Colonic mucosa (tissue), 4 donors: ENCODE results near the gene CLDN15. TPM values are rescaled to one million over a fixed set of nuclear protein-coding genes. Genes with fewer than 3 reads are reported as not detected.
"Not testable (repeated sequence)": the region's sequence is repeated elsewhere in the genome, so short reads cannot be mapped to it uniquely, and the experiment has no call there.

Source experiments
- DNase-seq: peaks from one replicate; pipeline ENCODE4 v3.0.0-alpha.2; 2020
- H3K27ac ChIP-seq: fragments of 200-600 bp; one replicate; pipeline ENCODE4 v1.8.0; 2021
- H3K27me3 ChIP-seq: fragments of 200-600 bp; one replicate; pipeline ENCODE4 v1.8.0; 2021
- H3K36me3 ChIP-seq: fragments of 200-600 bp; one replicate; pipeline ENCODE4 v1.8.0; 2021
- H3K4me1 ChIP-seq: fragments of 200-600 bp; one replicate; pipeline ENCODE4 v1.8.0; 2021; ENCODE audit warnings: mild to moderate bottlenecking
- H3K4me3 ChIP-seq: fragments of 200-600 bp; one replicate; pipeline ENCODE4 v1.8.0; 2021
- H3K9ac ChIP-seq, 2 donors: one replicate each; pipeline ENCODE4 v1.7.0; 2013; ENCODE audit warnings: control low read depth in 2 of 2, low read depth in 2 of 2, low read length in 2 of 2
- H3K9me3 ChIP-seq: fragments of 200-600 bp; one replicate; pipeline ENCODE4 v1.8.0; 2021
- intact Hi-C: fragments of 100-400 bp; cut with DNase I; formaldehyde crosslinking; loops from one replicate; pipeline ENCODE4 v1.14.1; 2022
- total RNA-seq, 2 donors: library from RNA; stranded (reverse); fragmentation: NEBNext Ultra II Directional in 1 of 2; extraction: Animal tissue kit (Norgen Biotek cat#: 25700) in 1 of 2; gene quantifications; one replicate each; pipeline ENCODE4 v1.2.1, GENCODE V29; 2021
- TF ChIP-seq, protein P1 (sequence below): fragments of 200-600 bp; IDR thresholded peaks from one replicate; pipeline ENCODE4 v1.8.0; 2022; ENCODE audit warnings: antibody characterized with exemption, mild to moderate bottlenecking
- donor health status: healthy.
- donor health status: DM: no; HTN: no; CAD: no.
- donor health status: DM: no; HTN: no; CAD: no.

The CLDN15 gene
- total RNA-seq, 2 donors from 2014 or later = 32.2 to 49.5 TPM

DNA sequence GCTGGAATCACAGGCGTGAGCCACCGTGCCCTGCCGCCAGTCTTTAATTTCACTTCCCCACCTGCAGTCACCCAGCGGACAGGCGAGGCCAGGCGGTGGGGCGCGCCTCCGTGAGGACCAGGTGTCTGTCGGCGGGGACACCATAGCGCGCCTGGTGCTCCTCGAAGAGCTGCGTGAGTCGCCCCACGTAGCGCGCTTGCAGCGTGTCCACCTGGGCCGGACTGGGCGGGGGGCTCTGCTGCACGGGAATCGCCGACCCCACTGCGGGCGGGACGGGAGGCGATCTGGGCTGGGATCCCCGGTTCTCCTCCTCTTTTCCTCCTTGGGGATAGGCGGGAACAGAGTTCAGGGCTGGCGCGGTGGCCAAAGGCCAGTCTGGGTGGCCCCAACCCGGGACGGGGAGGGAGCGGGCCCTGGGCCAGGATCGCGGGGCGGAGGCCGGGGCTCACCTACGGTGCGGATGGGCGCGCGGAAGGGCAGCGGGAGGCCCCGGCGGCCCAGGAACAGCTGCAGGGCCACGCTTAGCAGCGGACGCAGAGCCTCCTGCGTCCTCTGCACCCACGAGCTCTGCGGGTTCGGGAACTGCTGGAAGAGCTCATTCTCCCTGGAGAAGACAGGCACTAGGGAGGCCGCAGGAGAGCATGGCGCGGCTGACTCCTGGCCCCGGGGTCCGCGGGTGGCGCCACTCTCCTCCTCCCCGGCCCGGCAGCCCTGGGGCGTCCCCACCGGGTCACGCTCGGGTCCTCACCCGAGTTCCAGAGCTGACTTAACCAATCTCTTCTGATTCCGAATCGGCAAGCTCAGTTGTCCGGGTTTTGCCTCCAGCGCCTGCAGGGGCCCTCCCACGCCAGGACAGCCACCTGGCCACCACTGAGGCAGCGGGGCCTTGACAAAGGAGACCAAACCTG is 35.7 kb downstream of the CLDN15 start:
- peak overlapping the region; percentile 28 for H3K4me3 ChIP-seq
- H3K27me3 ChIP-seq = peaks cover 8% of the 10 kb centered on the region
- TF ChIP-seq, protein P1, sequence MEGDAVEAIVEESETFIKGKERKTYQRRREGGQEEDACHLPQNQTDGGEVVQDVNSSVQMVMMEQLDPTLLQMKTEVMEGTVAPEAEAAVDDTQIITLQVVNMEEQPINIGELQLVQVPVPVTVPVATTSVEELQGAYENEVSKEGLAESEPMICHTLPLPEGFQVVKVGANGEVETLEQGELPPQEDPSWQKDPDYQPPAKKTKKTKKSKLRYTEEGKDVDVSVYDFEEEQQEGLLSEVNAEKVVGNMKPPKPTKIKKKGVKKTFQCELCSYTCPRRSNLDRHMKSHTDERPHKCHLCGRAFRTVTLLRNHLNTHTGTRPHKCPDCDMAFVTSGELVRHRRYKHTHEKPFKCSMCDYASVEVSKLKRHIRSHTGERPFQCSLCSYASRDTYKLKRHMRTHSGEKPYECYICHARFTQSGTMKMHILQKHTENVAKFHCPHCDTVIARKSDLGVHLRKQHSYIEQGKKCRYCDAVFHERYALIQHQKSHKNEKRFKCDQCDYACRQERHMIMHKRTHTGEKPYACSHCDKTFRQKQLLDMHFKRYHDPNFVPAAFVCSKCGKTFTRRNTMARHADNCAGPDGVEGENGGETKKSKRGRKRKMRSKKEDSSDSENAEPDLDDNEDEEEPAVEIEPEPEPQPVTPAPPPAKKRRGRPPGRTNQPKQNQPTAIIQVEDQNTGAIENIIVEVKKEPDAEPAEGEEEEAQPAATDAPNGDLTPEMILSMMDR = no peak
- no peaks in the 10 kb centered on the region for H3K36me3 ChIP-seq
- H3K9me3 ChIP-seq = no peaks in the 10 kb centered on the region
- DNase-seq = peak; percentile 86
- intact Hi-C loops = no loop called here
- peak overlapping the region; percentile 78 for H3K27ac ChIP-seq
- peak overlapping the region; percentile 58 to 73 for H3K9ac ChIP-seq
- no peaks in the 10 kb centered on the region for H3K4me1 ChIP-seq

DNA sequence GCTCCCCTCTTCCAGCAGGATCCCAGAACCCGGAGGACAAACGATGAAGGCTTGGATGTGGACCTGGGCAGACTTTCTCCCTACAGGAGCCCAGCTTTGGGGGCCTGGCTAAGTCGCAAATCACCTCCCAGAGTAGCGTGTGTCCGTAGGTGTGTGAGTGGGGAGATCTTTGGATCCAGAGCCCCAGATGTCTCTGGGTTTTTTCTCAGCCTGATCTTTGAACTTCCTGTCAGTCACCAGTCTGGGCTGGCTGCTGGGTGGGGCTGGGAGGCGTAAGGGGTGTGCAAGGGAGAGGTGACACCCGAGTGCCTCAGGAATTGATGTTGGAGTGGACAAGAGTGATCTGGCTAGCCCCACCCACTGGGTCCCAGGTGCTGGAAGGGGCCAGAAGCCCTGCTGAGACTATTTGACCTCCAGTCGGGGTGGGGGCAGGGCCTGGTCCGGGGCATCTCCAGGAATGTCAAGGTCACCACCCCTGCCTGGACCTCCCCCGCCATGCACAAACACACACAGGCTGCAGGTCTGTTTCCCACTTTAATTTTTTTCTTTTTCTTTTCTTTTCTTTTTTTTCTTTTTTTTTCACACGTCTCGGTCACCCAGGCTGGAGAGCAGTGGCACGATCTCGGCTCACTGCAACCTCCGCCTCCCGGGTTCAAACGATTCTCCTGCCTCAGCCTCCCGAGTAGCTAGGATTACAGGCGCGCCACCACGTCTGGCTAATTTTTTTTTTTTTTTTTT is 36.6 kb downstream of the CLDN15 start, which contains the start of gene MOGAT3:
Gene MOGAT3, minus strand, starts transcription at position 175 of the 738 bp plus-strand sequence. CDS start 182 bp downstream, outside the sequence.
- peak; percentile 95 for DNase-seq
- no peaks in the 10 kb centered on the region for H3K9me3 ChIP-seq
- intact Hi-C loops = no loop called here
- peaks cover 8% of the 10 kb centered on the region for H3K27me3 ChIP-seq
- no peaks in the 10 kb centered on the region for H3K4me1 ChIP-seq
- H3K36me3 ChIP-seq = no peaks in the 10 kb centered on the region
- TF ChIP-seq, protein P1 = no peak
- H3K9ac ChIP-seq = peak within 1 kb of the TSS; percentile 73 to 78
- H3K4me3 ChIP-seq = peak within 1 kb of the TSS; percentile 32
- peak within 1 kb of the TSS; percentile 78 for H3K27ac ChIP-seq

DNA sequence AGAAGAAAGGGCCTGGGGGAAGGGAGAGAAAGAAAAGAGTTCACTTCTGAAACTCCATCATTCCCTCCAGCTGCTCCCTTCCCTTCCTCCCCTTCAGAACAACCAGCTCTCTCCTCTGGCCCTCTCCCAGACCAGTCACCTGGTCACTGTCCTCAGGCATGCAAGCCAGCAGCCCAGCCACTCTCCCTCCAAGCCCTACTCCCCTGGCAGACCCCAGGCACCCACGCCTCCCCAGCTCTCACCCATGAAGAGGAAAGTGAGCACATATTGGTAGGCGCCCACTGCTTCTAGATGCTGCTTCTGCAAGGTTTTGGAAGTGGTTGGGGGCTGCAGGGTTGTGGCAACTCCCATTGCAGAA is 37.1 kb downstream of the CLDN15 start:
- H3K27ac ChIP-seq = peak overlapping the region; percentile 66
- H3K4me1 ChIP-seq = no peaks in the 10 kb centered on the region
- H3K27me3 ChIP-seq = peaks cover 8% of the 10 kb centered on the region
- H3K9ac ChIP-seq = peak overlapping the region; percentile 48 to 78
- intact Hi-C loops = no loop called here
- no peaks in the 10 kb centered on the region for H3K9me3 ChIP-seq
- H3K4me3 ChIP-seq = peak overlapping the region; percentile 32
- no peaks in the 10 kb centered on the region for H3K36me3 ChIP-seq
- DNase-seq = no peak
- TF ChIP-seq, protein P1 = no peak

DNA sequence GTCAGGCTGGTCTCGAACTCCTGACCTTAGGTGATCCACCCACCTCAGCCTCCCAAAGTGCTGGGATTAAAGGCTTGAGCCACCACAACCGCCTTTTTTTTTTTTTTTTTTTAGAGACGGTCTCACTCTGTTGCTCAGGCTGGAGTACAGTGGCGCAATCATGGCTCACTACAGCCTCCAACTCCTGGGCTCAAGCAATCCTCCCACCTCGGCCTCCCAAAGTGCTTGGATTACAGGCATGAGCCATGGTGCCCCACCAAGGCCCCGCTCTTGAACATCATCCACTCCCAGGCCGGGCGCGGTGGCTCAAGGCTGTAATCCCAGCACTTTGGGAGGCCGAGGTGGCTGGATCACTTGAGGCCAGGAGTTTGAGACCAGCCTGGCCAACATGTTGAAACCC is 38.1 kb downstream of the CLDN15 start:
- intact Hi-C loops, DNase-seq, H3K27me3 ChIP-seq, H3K9me3 ChIP-seq, H3K4me3 ChIP-seq, H3K9ac ChIP-seq, H3K4me1 ChIP-seq, H3K27ac ChIP-seq, H3K36me3 ChIP-seq: not testable (repeated sequence)

DNA sequence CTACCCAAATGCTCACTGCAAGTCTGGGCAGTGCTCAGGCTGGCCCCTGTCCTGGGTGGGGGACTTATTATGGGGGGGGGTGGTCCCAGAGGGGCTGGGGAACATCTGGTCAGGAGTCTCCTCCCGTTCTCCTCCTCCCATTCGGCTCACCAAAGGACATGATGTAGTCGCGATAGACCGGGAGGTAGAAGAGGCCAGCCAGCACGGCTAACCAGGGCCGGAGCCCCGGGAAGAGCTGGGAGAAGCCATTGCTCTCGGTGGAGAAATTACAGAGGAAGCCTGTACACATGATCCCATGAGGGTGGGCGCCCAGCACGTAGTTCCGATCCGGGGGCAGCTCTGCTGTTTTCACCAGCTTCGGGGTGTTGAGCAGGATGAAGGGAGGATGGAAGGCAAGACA is 39.1 kb downstream of the CLDN15 start:
- Histone ChIP-seq H3K9ac (no peak overlapping the region), H3K4me1 (no peaks in the 10 kb centered on the region), H3K36me3 (no peaks in the 10 kb centered on the region), H3K27ac (no peak overlapping the region), H3K27me3 (peaks cover 8% of the 10 kb centered on the region), H3K9me3 (no peaks in the 10 kb centered on the region), H3K4me3 (no peak overlapping the region)
- TF ChIP-seq, protein P1 = no peak
- intact Hi-C loops = no loop called here
- no peak for DNase-seq
